Transverse colon (tissue), 4 donors: ENCODE data around the gene CIB1. TPM values are rescaled to one million over a fixed set of nuclear protein-coding genes. Genes with fewer than 3 reads are reported as not detected.

Experiments used
- DNase-seq: peaks from one replicate; pipeline ENCODE4 v3.0.0-alpha.2; 2019
- H3K27ac ChIP-seq, 4 donors: fragments of 200-600 bp; sonication (generic); 2 replicates each; pipeline ENCODE4 v1.5.1; 2016 to 2018; ENCODE audit warnings: inconsistent platforms in 4 of 4
- H3K27me3 ChIP-seq: fragments of 200-600 bp; sonication (generic); 2 replicates; pipeline ENCODE4 v1.5.1; 2017; ENCODE audit warnings: inconsistent platforms
- H3K36me3 ChIP-seq, 4 donors: fragments of 200-600 bp; sonication (generic); 2 replicates each; pipeline ENCODE4 v1.5.1; 2017 to 2019; ENCODE audit warnings: inconsistent platforms in 4 of 4
- H3K4me1 ChIP-seq, 4 donors: fragments of 200-600 bp; sonication (generic); 2 replicates each; pipeline ENCODE4 v1.5.1; 2017 to 2020; ENCODE audit warnings: inconsistent platforms in 4 of 4
- H3K4me3 ChIP-seq, 4 donors: fragments of 200-600 bp; sonication (generic); 1 replicate in 1 of 4; 2 replicates in 3 of 4; pipeline versions ENCODE4 v1.5.1 to v1.6.1; 2017 to 2019; ENCODE audit warnings: inconsistent platforms in 4 of 4
- H3K9me3 ChIP-seq, 2 donors: fragments of 200-600 bp; sonication (generic); 2 replicates each; pipeline ENCODE4 v1.5.1; 2017 to 2019; ENCODE audit warnings: inconsistent platforms in 2 of 2
- EP300 ChIP-seq: sonication (generic); formaldehyde crosslinking; IDR thresholded peaks from one replicate; pipeline ENCODE4 v1.6.1; 2017; ENCODE audit warnings: antibody characterized with exemption, low read depth
- POLR2A ChIP-seq: fragments of 450-650 bp; IDR thresholded peaks from one replicate; pipeline ENCODE4 v1.6.1; 2016; ENCODE audit warnings: antibody characterized with exemption, mild to moderate bottlenecking, moderate library complexity
- POLR2AphosphoS5 ChIP-seq, 3 donors: sonication (generic); formaldehyde crosslinking; IDR thresholded peaks; one replicate each; pipeline ENCODE4 v1.6.1; 2016; ENCODE audit warnings: antibody characterized with exemption in 3 of 3
- WGBS, 2 donors: methylation state at CpG; one replicate each; pipeline ENCODE4 v1.1.5; 2018; ENCODE audit warnings: low coverage in 1 of 2; 5-methylcytosine and 5-hydroxymethylcytosine counted together
- in situ Hi-C, 4 donors: fragments of 200-750 bp; cut with MboI; loops; one replicate each; pipeline versions ENCODE4 v1.15.0 to v1.15.1; 2017; ENCODE audit warnings: low sequenced_read_pairs in 3 of 4, low pct_ligation_motif_present in 1 of 4, low pct_unique_long_range_greater_than_20kb in 1 of 4
- intact Hi-C: fragments of 100-400 bp; cut with DNase I; formaldehyde crosslinking; loops from one replicate; pipeline ENCODE4 v1.15.1; 2023; ENCODE audit warnings: low total_unique reads
- total RNA-seq, 4 donors: library from RNA; depleted of rRNA; stranded (reverse); fragments of >200 nt; gene quantifications; one replicate each; pipeline ENCODE4 v1.1.0, GENCODE V29; 2016
- TF ChIP-seq, protein P1 (sequence below), 5 experiments: fragments of 200-600 bp in 3 of 5; fragments of 450-650 bp in 2 of 5; sonication (generic) in 3 of 5; IDR thresholded peaks; 1 replicate in 2 of 5; 2 replicates in 3 of 5; pipeline ENCODE4 v1.5.1; 2016 to 2017; ENCODE audit warnings: antibody characterized with exemption in 5 of 5, inconsistent platforms in 3 of 5, mild to moderate bottlenecking in 2 of 5, moderate library complexity in 1 of 5

The CIB1 gene
- total RNA-seq, 4 donors from 2014 or later: 38.4 to 156 (median 131) TPM

DNA sequence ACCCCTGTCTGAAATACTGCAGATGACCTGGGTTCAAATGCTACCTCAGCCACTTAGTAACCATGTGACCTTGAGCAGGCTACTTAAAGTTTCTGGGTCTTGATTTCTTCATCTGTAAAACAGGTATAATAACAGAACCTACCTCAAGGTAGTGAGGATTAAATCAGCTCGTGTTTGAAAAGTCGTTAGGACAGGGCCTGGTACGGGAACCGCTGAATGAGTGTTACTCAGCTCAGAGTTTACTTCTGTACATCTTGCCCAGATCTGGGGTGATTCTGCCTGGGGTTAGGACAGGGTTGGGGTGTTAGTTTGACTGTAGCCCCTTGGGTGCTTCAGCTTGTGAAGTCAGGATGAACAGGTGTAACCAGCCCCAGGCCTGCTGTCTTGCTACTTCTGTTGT, 30.8 kb downstream of the CIB1 start:
- intact Hi-C loops (no loop called here), in situ Hi-C loops (no loop called here)
- Histone ChIP-seq H3K27me3 (no peaks in the 10 kb centered on the region), H3K36me3 (no peaks in the 10 kb centered on the region), H3K4me1 (peaks cover 17 to 32% (median 22%) of the 10 kb centered on the region in 4 donors), H3K9me3 (no peaks in the 10 kb centered on the region), H3K27ac (peak overlapping the region in 2 of 4 donors; percentile 82 to 91), H3K4me3 (peak overlapping the region in 1 of 4 donors; percentile 63)
- no peak for TF ChIP-seq EP300
- WGBS, 2 donors: 86% methylated on average over 4 of the region's 4 CpGs; no CpG with 5 or more reads in 1 of the 2 donors
- no peak for DNase-seq

DNA sequence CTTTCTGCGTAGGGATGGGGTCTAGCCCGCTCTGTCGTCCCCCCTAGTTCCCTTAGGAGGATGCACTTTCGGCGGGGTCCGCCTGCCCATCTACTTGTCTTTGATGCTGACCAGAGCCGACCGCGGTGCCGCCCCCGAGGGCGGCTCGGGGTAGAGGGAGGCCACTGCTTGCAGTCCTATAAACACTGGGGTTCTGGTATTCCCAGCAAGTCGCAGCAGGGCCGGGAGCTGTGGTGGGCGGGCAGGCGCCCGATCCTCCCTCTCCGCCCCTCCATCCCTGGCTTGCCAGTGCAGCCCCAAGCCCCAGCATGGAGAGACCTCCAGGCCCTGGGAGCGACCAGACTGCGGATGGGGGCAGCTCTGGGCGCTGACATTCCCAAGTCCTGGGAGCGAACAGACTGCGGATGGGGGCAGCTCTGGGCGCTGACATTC, 31.8 kb downstream of the CIB1 start:
- H3K27me3 ChIP-seq: no peaks in the 10 kb centered on the region
- H3K4me1 ChIP-seq: peaks cover 17 to 32% (median 22%) of the 10 kb centered on the region in 4 donors
- H3K4me3 ChIP-seq: peak overlapping the region; percentile 60 to 96 (median 78)
- DNase-seq: no peak
- TF ChIP-seq POLR2AphosphoS5 (IDR thresholded peaks at IDR 0.05): no peak
- TF ChIP-seq, protein P1, sequence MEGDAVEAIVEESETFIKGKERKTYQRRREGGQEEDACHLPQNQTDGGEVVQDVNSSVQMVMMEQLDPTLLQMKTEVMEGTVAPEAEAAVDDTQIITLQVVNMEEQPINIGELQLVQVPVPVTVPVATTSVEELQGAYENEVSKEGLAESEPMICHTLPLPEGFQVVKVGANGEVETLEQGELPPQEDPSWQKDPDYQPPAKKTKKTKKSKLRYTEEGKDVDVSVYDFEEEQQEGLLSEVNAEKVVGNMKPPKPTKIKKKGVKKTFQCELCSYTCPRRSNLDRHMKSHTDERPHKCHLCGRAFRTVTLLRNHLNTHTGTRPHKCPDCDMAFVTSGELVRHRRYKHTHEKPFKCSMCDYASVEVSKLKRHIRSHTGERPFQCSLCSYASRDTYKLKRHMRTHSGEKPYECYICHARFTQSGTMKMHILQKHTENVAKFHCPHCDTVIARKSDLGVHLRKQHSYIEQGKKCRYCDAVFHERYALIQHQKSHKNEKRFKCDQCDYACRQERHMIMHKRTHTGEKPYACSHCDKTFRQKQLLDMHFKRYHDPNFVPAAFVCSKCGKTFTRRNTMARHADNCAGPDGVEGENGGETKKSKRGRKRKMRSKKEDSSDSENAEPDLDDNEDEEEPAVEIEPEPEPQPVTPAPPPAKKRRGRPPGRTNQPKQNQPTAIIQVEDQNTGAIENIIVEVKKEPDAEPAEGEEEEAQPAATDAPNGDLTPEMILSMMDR (IDR thresholded peaks at IDR 0.05): no peak
- TF ChIP-seq POLR2A: no peak
- TF ChIP-seq EP300: no peak
- intact Hi-C loops (no loop called here), in situ Hi-C loops (no loop called here)
- H3K27ac ChIP-seq: peak overlapping the region; percentile 82 to 91 (median 88)
- 2% methylated on average over 14 of the region's 25 CpGs; no CpG with 5 or more reads in 1 of the 2 donors for WGBS, 2 donors
- no peaks in the 10 kb centered on the region for H3K36me3 ChIP-seq
- H3K9me3 ChIP-seq: no peaks in the 10 kb centered on the region

DNA sequence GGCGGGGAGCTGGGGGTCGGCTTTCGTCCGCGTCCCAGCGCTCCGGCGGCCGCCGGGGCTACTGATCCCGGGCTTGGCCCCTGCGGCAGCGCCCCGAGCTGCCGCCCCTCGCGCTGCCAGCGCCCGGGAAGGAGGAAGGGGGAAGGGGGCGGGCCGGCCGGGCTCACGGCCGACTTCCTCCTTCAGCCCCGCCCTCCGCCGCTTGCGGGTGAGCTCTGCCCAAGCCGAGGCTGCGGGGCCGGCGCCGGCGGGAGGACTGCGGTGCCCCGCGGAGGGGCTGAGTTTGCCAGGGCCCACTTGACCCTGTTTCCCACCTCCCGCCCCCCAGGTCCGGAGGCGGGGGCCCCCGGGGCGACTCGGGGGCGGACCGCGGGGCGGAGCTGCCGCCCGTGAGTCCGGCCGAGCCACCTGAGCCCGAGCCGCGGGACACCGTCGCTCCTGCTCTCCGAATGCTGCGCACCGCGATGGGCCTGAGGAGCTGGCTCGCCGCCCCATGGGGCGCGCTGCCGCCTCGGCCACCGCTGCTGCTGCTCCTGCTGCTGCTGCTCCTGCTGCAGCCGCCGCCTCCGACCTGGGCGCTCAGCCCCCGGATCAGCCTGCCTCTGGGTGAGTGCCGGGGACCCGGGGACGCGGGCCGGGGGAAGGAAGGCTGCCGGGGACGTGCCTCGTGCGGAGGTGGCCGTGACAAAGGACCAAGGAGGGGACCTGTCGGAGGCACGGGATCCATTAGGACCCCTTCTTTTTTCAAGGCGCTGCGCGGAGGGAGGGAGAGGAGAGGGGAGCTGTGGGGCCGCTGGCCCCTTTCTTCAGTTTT, 32.4 kb downstream of the CIB1 start, which contains the start of gene SEMA4B:
TSS of gene SEMA4B (plus strand) at position 201 of the 814 bp plus-strand sequence. CDS start at position 450, 249 bp downstream.
- H3K27me3 ChIP-seq: no peaks in the 10 kb centered on the region
- TF ChIP-seq POLR2AphosphoS5 (IDR thresholded peaks at IDR 0.05): peak; percentile 63 to 71 (median 64)
- TF ChIP-seq POLR2A: peak; percentile 68
- TF ChIP-seq, protein P1 (IDR thresholded peaks at IDR 0.05): no peak

DNA sequence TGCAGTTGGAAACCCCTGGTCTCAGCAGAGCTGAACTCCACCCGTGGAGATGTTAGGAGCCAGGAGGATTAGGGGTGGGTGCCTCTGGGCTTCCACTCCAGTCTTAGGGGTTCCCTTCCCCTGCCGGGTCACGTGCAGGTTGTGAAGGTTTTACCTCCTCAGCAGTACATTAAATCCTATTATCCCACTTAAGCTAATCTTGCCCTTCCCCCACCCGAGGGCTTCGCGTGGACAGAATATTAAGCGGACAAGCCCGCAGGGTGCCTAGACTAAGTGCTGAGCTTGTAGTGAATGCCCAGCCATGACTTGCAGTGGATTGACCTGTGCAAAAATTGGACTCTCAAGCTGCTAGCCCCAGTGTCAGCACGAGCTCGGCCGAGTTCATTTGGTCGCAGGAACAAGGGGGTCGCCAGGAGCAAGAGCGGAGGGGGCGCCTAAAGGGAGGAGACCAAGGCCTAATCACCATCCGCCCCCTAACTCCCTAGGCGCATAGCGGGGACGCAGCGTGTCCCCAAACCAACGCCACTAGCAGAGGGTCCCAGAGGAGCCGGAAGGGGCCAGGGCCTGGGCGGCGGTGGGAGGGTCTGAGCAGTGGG, 33.1 kb downstream of the CIB1 start:
- DNase-seq: no peak
- Histone ChIP-seq H3K9me3 (no peaks in the 10 kb centered on the region), H3K36me3 (no peaks in the 10 kb centered on the region), H3K4me3 (peak overlapping the region; percentile 60 to 96 (median 78)), H3K4me1 (peaks cover 17 to 30% (median 22%) of the 10 kb centered on the region in 4 donors), H3K27ac (peak overlapping the region; percentile 82 to 91 (median 88)), H3K27me3 (no peaks in the 10 kb centered on the region)
- in situ Hi-C loops: no loop called here
- intact Hi-C loops: no loop called here
- TF ChIP-seq POLR2A (no peak), EP300 (no peak), POLR2AphosphoS5 (IDR thresholded peaks at IDR 0.05) (no peak)
- TF ChIP-seq, protein P1 (IDR thresholded peaks at IDR 0.05): no peak
- WGBS, 2 donors: 21 to 60% methylated on average over 1 to 20 of the region's 24 CpGs

More for the DNA sequence above, 32.4 kb downstream of the CIB1 start, which contains the start of gene SEMA4B:
- intact Hi-C loops (no loop called here), in situ Hi-C loops (no loop called here)
- Histone ChIP-seq H3K36me3 (no peaks in the 10 kb centered on the region), H3K4me1 (peaks cover 17 to 32% (median 22%) of the 10 kb centered on the region in 4 donors), H3K4me3 (peak within 1 kb of the TSS; percentile 60 to 96 (median 78)), H3K27ac (peak within 1 kb of the TSS; percentile 82 to 91 (median 88)), H3K9me3 (no peaks in the 10 kb centered on the region)
- WGBS, 2 donors: 1% methylated on average over 26 of the region's 88 CpGs; no CpG with 5 or more reads in 1 of the 2 donors
- peak; percentile 87 for DNase-seq
